Keratinocyte (primary cell): ENCODE data around the gene HDAC3. TPM values are rescaled to one million over a fixed set of nuclear protein-coding genes. Genes with fewer than 3 reads are reported as not detected.

Source experiments
- DNase-seq: peaks from one replicate; pipeline ENCODE4 v3.0.0-alpha.2; 2011; ENCODE audit warnings: low read depth, missing footprints, low spot score
- FAIRE-seq: peaks from 2 replicates; lab custom pipeline; 2011; peaks lifted over from hg19 to GRCh38; lab: Jason Lieb, UNC
- H2AFZ ChIP-seq: 2 replicates; pipeline ENCODE4 v1.6.0; 2012; ENCODE audit warnings: low read length, control low read depth, inconsistent platforms; ENCODE audit not compliant: control insufficient read depth
- H3K27ac ChIP-seq: 2 replicates; pipeline ENCODE4 v1.5.1; 2011; ENCODE audit warnings: low read length; ENCODE audit not compliant: control insufficient read depth, insufficient read depth
- H3K27me3 ChIP-seq: 3 replicates; pipeline ENCODE4 v1.6.0; 2011; ENCODE audit warnings: low read length; ENCODE audit not compliant: control insufficient read depth, insufficient read depth; ENCODE audit errors: extremely low read depth
- H3K36me3 ChIP-seq, 2 experiments: 2 replicates in 1 of 2; 3 replicates in 1 of 2; pipeline ENCODE4 v1.5.1; 2011; ENCODE audit warnings: low read length in 2 of 2, mild to moderate bottlenecking in 1 of 2; ENCODE audit not compliant: control insufficient read depth in 2 of 2, insufficient read depth in 2 of 2; ENCODE audit errors: extremely low read depth in 1 of 2
- H3K4me1 ChIP-seq: 3 replicates; pipeline ENCODE4 v1.5.1; 2011; ENCODE audit warnings: low read length; ENCODE audit not compliant: control insufficient read depth, insufficient read depth; ENCODE audit errors: extremely low read depth
- H3K4me2 ChIP-seq: 3 replicates; pipeline ENCODE4 v1.6.0; 2011; ENCODE audit warnings: low read depth, low read length; ENCODE audit not compliant: control insufficient read depth, insufficient read depth; ENCODE audit errors: extremely low read depth
- H3K4me3 ChIP-seq, 3 experiments: fragments of 200-600 bp in 1 of 3; sonication (generic) in 1 of 3; 2 replicates in 2 of 3; 3 replicates in 1 of 3; pipeline ENCODE4 v1.5.1; 2011 to 2016; ENCODE audit warnings: low read length in 3 of 3, mild to moderate bottlenecking in 3 of 3, control low read depth in 2 of 3, inconsistent platforms in 1 of 3, low read depth in 1 of 3, mixed read lengths in 1 of 3, mixed run types in 1 of 3, moderate library complexity in 1 of 3; ENCODE audit not compliant: control insufficient read depth in 2 of 3, insufficient read depth in 2 of 3; ENCODE audit errors: extremely low read depth in 1 of 3
- H3K79me2 ChIP-seq: 2 replicates; pipeline ENCODE4 v1.6.0; 2012; ENCODE audit warnings: low read length; ENCODE audit not compliant: control insufficient read depth, insufficient read depth
- H3K9ac ChIP-seq: 3 replicates; pipeline ENCODE4 v1.6.0; 2011; ENCODE audit warnings: low read length; ENCODE audit not compliant: control insufficient read depth, insufficient read depth; ENCODE audit errors: extremely low read depth
- H3K9me1 ChIP-seq: 3 replicates; pipeline ENCODE4 v1.6.0; 2011; ENCODE audit warnings: low read length; ENCODE audit not compliant: control insufficient read depth, insufficient read depth; ENCODE audit errors: extremely low read depth
- H3K9me3 ChIP-seq: 2 replicates; pipeline ENCODE4 v1.5.1; 2012; ENCODE audit warnings: low read depth, low read length; ENCODE audit not compliant: control insufficient read depth
- H4K20me1 ChIP-seq: 3 replicates; pipeline ENCODE4 v1.6.0; 2011; ENCODE audit warnings: low read length; ENCODE audit not compliant: control insufficient read depth, insufficient read depth; ENCODE audit errors: extremely low read depth
- EZH2 ChIP-seq: IDR thresholded peaks from one replicate; pipeline ENCODE4 v1.6.1; 2012; ENCODE audit warnings: inconsistent platforms, mild to moderate bottlenecking, low read length, moderate library complexity
- dilution Hi-C: fragments of 300-500 bp; cut with MboI; formaldehyde crosslinking; loops from one replicate; pipeline ENCODE4 v1.7.0; 2020; ENCODE audit warnings: low sequenced_read_pairs; ENCODE audit not compliant: extremely low pct_ligation_motif_present
- polyA plus RNA-seq, 5 experiments: library from polyadenylated mRNA; depleted of rRNA in 3 of 5; stranded (reverse) in 3 of 5; stranded (forward) in 1 of 5; unstranded in 1 of 5; fragments of >200 nt; gene quantifications; 1 replicate in 1 of 5; 2 replicates in 3 of 5; 3 replicates in 1 of 5; pipeline versions ENCODE4 v1.2.1 to v1.2.3, GENCODE V29; 2011 to 2012; ENCODE audit warnings: missing spikeins in 2 of 5, low read depth in 1 of 5, low replicate concordance in 1 of 5
- TF ChIP-seq, protein P1 (sequence below), 3 experiments: IDR thresholded peaks in 1 of 3; conservative IDR thresholded peaks in 1 of 3; optimal IDR thresholded peaks in 1 of 3; 2 replicates in 2 of 3; 3 replicates in 1 of 3; pipeline versions ENCODE3 to v1.5.1; 2011; ENCODE audit warnings: low read length in 3 of 3, mild to moderate bottlenecking in 3 of 3, moderate library complexity in 2 of 3, control low read depth in 1 of 3, inconsistent platforms in 1 of 3; ENCODE audit not compliant: insufficient read depth in 2 of 3; ENCODE audit errors: extremely low read depth in 1 of 3

HDAC3 gene
- polyA plus RNA-seq, 1 donor (not counting 4 experiments of a cell fraction or from before 2014, with no cell fraction given): 97.4 TPM

DNA sequence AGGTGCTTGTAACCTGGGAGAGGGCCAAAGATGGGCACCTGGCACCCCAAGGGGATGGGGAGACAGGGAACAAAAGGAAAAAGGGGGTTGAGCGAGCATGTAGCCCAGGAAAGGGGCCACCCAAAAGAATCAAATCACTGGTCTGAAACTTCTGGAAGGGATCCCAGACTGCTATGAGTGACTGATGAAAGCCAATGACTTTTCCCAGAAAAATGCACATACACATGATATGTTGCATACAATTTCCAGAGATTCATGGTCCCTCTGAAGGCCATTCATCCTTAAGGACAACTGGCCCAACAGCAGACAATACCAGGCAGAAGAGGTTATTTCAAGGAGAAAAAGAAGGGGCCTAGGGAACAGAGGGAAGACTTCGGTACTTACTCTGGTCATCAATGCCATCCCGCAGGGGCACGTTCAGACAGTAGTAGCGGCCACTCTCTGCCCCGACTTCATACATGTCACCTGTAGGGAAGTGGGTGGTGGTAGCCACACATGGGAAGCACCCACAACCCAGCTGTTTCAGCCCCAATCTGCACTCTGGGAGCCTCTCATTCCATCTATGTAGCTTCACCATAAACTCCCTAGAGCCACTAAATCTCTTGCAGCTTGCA, 8.4 kb downstream of the HDAC3 start:
- FAIRE-seq (no peak), DNase-seq (no peak)
- H2AFZ ChIP-seq: no peak overlapping the region
- H3K27ac ChIP-seq: no peak overlapping the region
- no peaks in the 10 kb centered on the region for H3K27me3 ChIP-seq
- H3K4me1 ChIP-seq: no peaks in the 10 kb centered on the region
- H3K4me2 ChIP-seq: no peak overlapping the region
- dilution Hi-C loops: no loop called here
- no peak for TF ChIP-seq EZH2
- TF ChIP-seq, protein P1, sequence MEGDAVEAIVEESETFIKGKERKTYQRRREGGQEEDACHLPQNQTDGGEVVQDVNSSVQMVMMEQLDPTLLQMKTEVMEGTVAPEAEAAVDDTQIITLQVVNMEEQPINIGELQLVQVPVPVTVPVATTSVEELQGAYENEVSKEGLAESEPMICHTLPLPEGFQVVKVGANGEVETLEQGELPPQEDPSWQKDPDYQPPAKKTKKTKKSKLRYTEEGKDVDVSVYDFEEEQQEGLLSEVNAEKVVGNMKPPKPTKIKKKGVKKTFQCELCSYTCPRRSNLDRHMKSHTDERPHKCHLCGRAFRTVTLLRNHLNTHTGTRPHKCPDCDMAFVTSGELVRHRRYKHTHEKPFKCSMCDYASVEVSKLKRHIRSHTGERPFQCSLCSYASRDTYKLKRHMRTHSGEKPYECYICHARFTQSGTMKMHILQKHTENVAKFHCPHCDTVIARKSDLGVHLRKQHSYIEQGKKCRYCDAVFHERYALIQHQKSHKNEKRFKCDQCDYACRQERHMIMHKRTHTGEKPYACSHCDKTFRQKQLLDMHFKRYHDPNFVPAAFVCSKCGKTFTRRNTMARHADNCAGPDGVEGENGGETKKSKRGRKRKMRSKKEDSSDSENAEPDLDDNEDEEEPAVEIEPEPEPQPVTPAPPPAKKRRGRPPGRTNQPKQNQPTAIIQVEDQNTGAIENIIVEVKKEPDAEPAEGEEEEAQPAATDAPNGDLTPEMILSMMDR (optimal IDR thresholded peaks at IDR 0.05 in 1 of 3, IDR thresholded peaks at IDR 0.05 in 1 of 3, conservative IDR thresholded peaks at IDR 0.05 in 1 of 3; ENCODE audit: extremely low read depth in 1 of 3, insufficient read depth in 2 of 3, low read length in 3 of 3): no peak
- no peak overlapping the region for H3K4me3 ChIP-seq
- no peaks in the 10 kb centered on the region for H3K9me3 ChIP-seq
- peaks cover 24% of the 10 kb centered on the region for H3K79me2 ChIP-seq
- H3K36me3 ChIP-seq: peaks cover 38 to 41% of the 10 kb centered on the region in 2 experiments
- H3K9me1 ChIP-seq: no peaks in the 10 kb centered on the region
- H4K20me1 ChIP-seq: peaks cover 4% of the 10 kb centered on the region
- H3K9ac ChIP-seq: no peak overlapping the region

DNA sequence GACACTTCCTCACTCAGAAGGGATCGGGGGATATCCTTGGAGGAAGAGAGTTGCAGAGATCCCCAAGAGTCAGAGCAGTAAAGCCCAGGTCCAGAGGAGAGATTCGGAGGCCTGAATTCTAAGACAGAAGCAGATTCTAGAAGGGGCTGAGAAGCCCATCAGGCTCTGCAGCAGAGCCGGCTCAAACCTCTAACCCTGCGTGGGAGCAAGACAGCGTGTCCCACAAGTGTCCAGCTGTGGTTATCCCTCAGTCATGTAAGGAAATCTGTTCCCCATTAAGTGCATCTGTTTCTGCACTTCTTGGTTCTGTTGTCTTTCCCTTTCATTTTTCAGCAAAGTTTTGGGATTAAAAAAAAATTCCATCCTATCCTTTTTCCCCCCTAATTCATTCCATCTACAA, 13.0 kb downstream of the HDAC3 start:
- no peaks in the 10 kb centered on the region for H3K9me1 ChIP-seq
- dilution Hi-C loops: no loop called here
- no peaks in the 10 kb centered on the region for H3K9me3 ChIP-seq
- H3K27ac ChIP-seq: no peak overlapping the region
- FAIRE-seq (no peak), DNase-seq (no peak)
- no peak overlapping the region for H3K4me3 ChIP-seq
- H2AFZ ChIP-seq: no peak overlapping the region
- H3K79me2 ChIP-seq: peaks cover under 1% of the 10 kb centered on the region
- H3K27me3 ChIP-seq: no peaks in the 10 kb centered on the region
- peaks cover 5% of the 10 kb centered on the region for H3K4me1 ChIP-seq
- no peak overlapping the region for H3K9ac ChIP-seq
- no peak for TF ChIP-seq EZH2
- TF ChIP-seq, protein P1 (optimal IDR thresholded peaks at IDR 0.05 in 1 of 3, IDR thresholded peaks at IDR 0.05 in 1 of 3, conservative IDR thresholded peaks at IDR 0.05 in 1 of 3; ENCODE audit: extremely low read depth in 1 of 3, insufficient read depth in 2 of 3, low read length in 3 of 3): no peak
- no peak overlapping the region for H3K4me2 ChIP-seq
- no peaks in the 10 kb centered on the region for H4K20me1 ChIP-seq
- H3K36me3 ChIP-seq: peaks cover 33 to 43% of the 10 kb centered on the region in 2 experiments
